ENCODE results near the gene GARNL3.

The GARNL3 gene

GRCh38 chr9:127279717-127280285 lies 15.2 kb downstream of the GARNL3 start:
- H3K4me3 ChIP-seq (ENCODE audit: low read depth, low read length): no peak overlapping the region
- H3K79me2 ChIP-seq (ENCODE audit: control insufficient read depth, insufficient read depth, low read length, unreplicated experiment): no peaks in the 10 kb centered on the region
- no peaks in the 10 kb centered on the region for H3K27me3 ChIP-seq (ENCODE audit: insufficient read depth, low read length)
- no peaks in the 10 kb centered on the region for H3K4me1 ChIP-seq (ENCODE audit: control insufficient read depth, insufficient read depth, low read length, unreplicated experiment)
- no peaks in the 10 kb centered on the region; the same call in 1 of the 2 replicates for H3K36me3 ChIP-seq (ENCODE audit: insufficient read depth, low read length)
- H3K27ac ChIP-seq (ENCODE audit: low read depth, low read length): no peak overlapping the region
- no peak overlapping the region for H2AFZ ChIP-seq (ENCODE audit: low read length, unreplicated experiment)

DNA sequence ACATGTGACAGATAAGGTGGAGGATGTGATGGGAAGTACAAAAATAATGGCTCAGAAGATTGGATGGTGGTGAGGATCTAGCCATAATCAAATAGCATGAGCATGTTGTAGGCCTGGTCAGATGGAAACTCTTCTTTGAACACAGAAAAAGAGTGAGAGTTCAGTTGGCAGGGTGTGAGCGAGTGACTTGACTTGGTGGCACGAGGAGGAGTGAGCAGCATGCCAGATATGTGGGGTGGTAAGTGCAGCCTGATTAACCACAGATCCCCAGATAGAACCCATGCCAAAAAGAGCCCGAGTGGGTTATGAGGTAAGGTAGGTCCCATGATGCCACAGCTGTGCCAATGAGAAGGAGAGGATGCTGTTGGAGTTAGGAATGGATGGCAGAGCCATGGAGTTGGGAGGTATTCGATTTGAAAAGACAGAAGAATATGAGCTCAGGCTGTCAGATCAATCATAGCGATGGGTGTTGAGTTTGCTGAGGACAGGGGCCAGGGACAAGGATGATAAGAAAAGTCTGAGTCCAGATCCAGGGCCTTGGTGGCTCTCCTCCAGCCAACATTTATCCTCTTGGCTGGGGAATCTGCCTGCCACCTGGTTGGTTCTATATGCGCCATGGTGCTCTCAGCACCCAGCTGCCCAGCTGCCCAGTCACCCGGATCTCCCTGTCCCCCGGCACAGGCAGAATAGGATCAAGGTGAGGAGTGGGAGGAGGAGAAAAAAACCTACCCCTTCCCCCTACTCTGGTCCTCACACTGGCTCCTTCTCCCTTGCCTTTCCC lies 16.5 kb downstream of the GARNL3 start:
- Histone ChIP-seq H3K4me3 (ENCODE audit: low read depth, low read length) (no peak overlapping the region), H3K4me1 (ENCODE audit: control insufficient read depth, insufficient read depth, low read length, unreplicated experiment) (peaks cover 2% of the 10 kb centered on the region), H3K27ac (ENCODE audit: low read depth, low read length) (no peak overlapping the region), H3K36me3 (ENCODE audit: insufficient read depth, low read length) (no peaks in the 10 kb centered on the region; the same call in 1 of the 2 replicates), H2AFZ (ENCODE audit: low read length, unreplicated experiment) (no peak overlapping the region), H3K27me3 (ENCODE audit: insufficient read depth, low read length) (no peaks in the 10 kb centered on the region), H3K79me2 (ENCODE audit: control insufficient read depth, insufficient read depth, low read length, unreplicated experiment) (no peaks in the 10 kb centered on the region)

GRCh38 chr9:127281891-127282290 lies 17.3 kb downstream of the GARNL3 start:
- Histone ChIP-seq H3K4me3 (ENCODE audit: low read depth, low read length) (no peak overlapping the region), H3K27ac (ENCODE audit: low read depth, low read length) (no peak overlapping the region), H3K4me1 (ENCODE audit: control insufficient read depth, insufficient read depth, low read length, unreplicated experiment) (peaks cover 4% of the 10 kb centered on the region), H3K36me3 (ENCODE audit: insufficient read depth, low read length) (no peaks in the 10 kb centered on the region; the same call in 1 of the 2 replicates), H3K79me2 (ENCODE audit: control insufficient read depth, insufficient read depth, low read length, unreplicated experiment) (no peaks in the 10 kb centered on the region), H2AFZ (ENCODE audit: low read length, unreplicated experiment) (no peak overlapping the region), H3K27me3 (ENCODE audit: insufficient read depth, low read length) (no peaks in the 10 kb centered on the region)

GRCh38 chr9:127282611-127283010 lies 18.0 kb downstream of the GARNL3 start:
- Histone ChIP-seq H3K79me2 (ENCODE audit: control insufficient read depth, insufficient read depth, low read length, unreplicated experiment) (no peaks in the 10 kb centered on the region), H3K27ac (ENCODE audit: low read depth, low read length) (no peak overlapping the region), H3K36me3 (ENCODE audit: insufficient read depth, low read length) (no peaks in the 10 kb centered on the region)

DNA sequence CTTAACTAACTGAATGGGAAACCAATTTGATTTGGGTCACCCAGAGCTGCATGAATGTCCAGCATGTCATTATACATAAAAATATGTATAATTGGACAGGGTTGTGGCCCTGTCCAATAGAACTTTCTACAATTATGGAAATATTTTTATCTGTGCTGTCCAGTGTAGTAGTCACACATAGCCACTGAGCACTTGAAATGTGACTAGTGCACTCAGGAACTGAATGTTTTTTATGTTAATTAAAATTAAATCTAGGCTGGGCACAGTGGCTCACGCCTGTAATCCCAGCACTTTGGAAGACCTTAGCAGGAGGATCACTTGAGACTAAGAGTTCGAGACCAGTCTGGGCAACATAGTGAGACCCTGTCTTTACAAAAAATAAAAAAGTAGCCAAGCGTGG lies 18.6 kb downstream of the GARNL3 start:
- Histone ChIP-seq H3K27ac (ENCODE audit: low read depth, low read length) (no peak overlapping the region), H3K27me3 (ENCODE audit: insufficient read depth, low read length) (no peaks in the 10 kb centered on the region), H2AFZ (ENCODE audit: low read length, unreplicated experiment) (no peak overlapping the region), H3K4me3 (ENCODE audit: low read depth, low read length) (no peak overlapping the region), H3K4me1 (ENCODE audit: control insufficient read depth, insufficient read depth, low read length, unreplicated experiment) (peaks cover 4% of the 10 kb centered on the region), H3K36me3 (ENCODE audit: insufficient read depth, low read length) (no peaks in the 10 kb centered on the region), H3K79me2 (ENCODE audit: control insufficient read depth, insufficient read depth, low read length, unreplicated experiment) (no peaks in the 10 kb centered on the region)

More at GRCh38 chr9:127282611-127283010, 18.0 kb downstream of the GARNL3 start:
- Histone ChIP-seq H3K4me3 (ENCODE audit: low read depth, low read length) (no peak overlapping the region), H2AFZ (ENCODE audit: low read length, unreplicated experiment) (no peak overlapping the region), H3K27me3 (ENCODE audit: insufficient read depth, low read length) (no peaks in the 10 kb centered on the region), H3K4me1 (ENCODE audit: control insufficient read depth, insufficient read depth, low read length, unreplicated experiment) (peaks cover 4% of the 10 kb centered on the region)

GRCh38 chr9:127283917-127284497 lies 19.4 kb downstream of the GARNL3 start:
- Histone ChIP-seq H3K4me3 (ENCODE audit: low read depth, low read length) (no peak overlapping the region), H3K4me1 (ENCODE audit: control insufficient read depth, insufficient read depth, low read length, unreplicated experiment) (peaks cover 4% of the 10 kb centered on the region), H3K27me3 (ENCODE audit: insufficient read depth, low read length) (no peaks in the 10 kb centered on the region), H3K79me2 (ENCODE audit: control insufficient read depth, insufficient read depth, low read length, unreplicated experiment) (no peaks in the 10 kb centered on the region), H3K27ac (ENCODE audit: low read depth, low read length) (no peak overlapping the region), H2AFZ (ENCODE audit: low read length, unreplicated experiment) (no peak overlapping the region), H3K36me3 (ENCODE audit: insufficient read depth, low read length) (no peaks in the 10 kb centered on the region)

- H3K36me3 ChIP-seq (ENCODE audit: insufficient read depth, low read length): no peaks in the 10 kb centered on the region
- no peak overlapping the region for H3K4me3 ChIP-seq (ENCODE audit: low read depth, low read length)
- no peaks in the 10 kb centered on the region for H3K27me3 ChIP-seq (ENCODE audit: insufficient read depth, low read length)
- no peak overlapping the region for H2AFZ ChIP-seq (ENCODE audit: low read length, unreplicated experiment)
- H3K4me1 ChIP-seq (ENCODE audit: control insufficient read depth, insufficient read depth, low read length, unreplicated experiment): peaks cover 4% of the 10 kb centered on the region
- H3K27ac ChIP-seq (ENCODE audit: low read depth, low read length): no peak overlapping the region
- no peaks in the 10 kb centered on the region for H3K79me2 ChIP-seq (ENCODE audit: control insufficient read depth, insufficient read depth, low read length, unreplicated experiment)
These were observed 21.4 kb downstream of the GARNL3 start for GRCh38 chr9:127285965-127286364.

DNA sequence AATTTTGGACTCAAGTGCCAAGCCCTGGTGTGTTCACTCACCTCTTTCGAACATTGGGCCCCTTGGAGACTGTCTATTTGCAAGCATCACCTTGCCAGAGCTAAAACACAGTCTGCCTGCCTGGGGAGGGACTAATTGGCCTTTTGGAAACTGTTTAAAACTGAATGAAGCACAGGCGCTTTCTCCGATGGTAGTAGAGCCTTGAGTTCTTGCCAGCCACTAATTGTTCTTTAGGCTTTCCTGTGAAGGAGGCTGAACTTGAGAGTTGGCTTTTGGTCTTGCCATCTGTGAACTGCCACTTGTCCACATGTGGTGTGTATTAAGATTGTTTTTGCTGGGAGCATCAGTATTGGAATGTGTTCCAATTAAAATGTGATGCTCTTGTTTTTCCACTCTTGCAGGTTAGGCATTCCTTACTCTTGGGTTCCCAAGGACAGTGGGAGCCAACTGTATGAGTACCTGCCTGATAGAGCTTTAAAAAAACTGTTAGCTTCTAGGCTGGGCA lies 26.0 kb downstream of the GARNL3 start:
- Histone ChIP-seq H3K79me2 (ENCODE audit: control insufficient read depth, insufficient read depth, low read length, unreplicated experiment) (no peaks in the 10 kb centered on the region), H3K27me3 (ENCODE audit: insufficient read depth, low read length) (no peaks in the 10 kb centered on the region), H3K27ac (ENCODE audit: low read depth, low read length) (no peak overlapping the region), H3K4me3 (ENCODE audit: low read depth, low read length) (no peak overlapping the region), H3K36me3 (ENCODE audit: insufficient read depth, low read length) (no peaks in the 10 kb centered on the region), H3K4me1 (ENCODE audit: control insufficient read depth, insufficient read depth, low read length, unreplicated experiment) (peaks cover 4% of the 10 kb centered on the region), H2AFZ (ENCODE audit: low read length, unreplicated experiment) (no peak overlapping the region)

GRCh38 chr9:127291246-127291778 lies 26.7 kb downstream of the GARNL3 start:
- H3K4me1 ChIP-seq (ENCODE audit: control insufficient read depth, insufficient read depth, low read length, unreplicated experiment): no peaks in the 10 kb centered on the region
- no peak overlapping the region for H3K27ac ChIP-seq (ENCODE audit: low read depth, low read length)
- no peaks in the 10 kb centered on the region for H3K36me3 ChIP-seq (ENCODE audit: insufficient read depth, low read length)
- H3K27me3 ChIP-seq (ENCODE audit: insufficient read depth, low read length): no peaks in the 10 kb centered on the region
- H3K4me3 ChIP-seq (ENCODE audit: low read depth, low read length): no peak overlapping the region
- no peak overlapping the region for H2AFZ ChIP-seq (ENCODE audit: low read length, unreplicated experiment)
- no peaks in the 10 kb centered on the region for H3K79me2 ChIP-seq (ENCODE audit: control insufficient read depth, insufficient read depth, low read length, unreplicated experiment)

- Histone ChIP-seq H3K79me2 (ENCODE audit: control insufficient read depth, insufficient read depth, low read length, unreplicated experiment) (no peaks in the 10 kb centered on the region), H3K4me1 (ENCODE audit: control insufficient read depth, insufficient read depth, low read length, unreplicated experiment) (no peaks in the 10 kb centered on the region), H3K27ac (ENCODE audit: low read depth, low read length) (no peak overlapping the region), H2AFZ (ENCODE audit: low read length, unreplicated experiment) (no peak overlapping the region), H3K27me3 (ENCODE audit: insufficient read depth, low read length) (no peaks in the 10 kb centered on the region), H3K4me3 (ENCODE audit: low read depth, low read length) (no peak overlapping the region), H3K36me3 (ENCODE audit: insufficient read depth, low read length) (no peaks in the 10 kb centered on the region)
These were observed 27.8 kb downstream of the GARNL3 start for GRCh38 chr9:127292415-127292814.

Data from ACC112 (cell line).